Left lung (tissue), 10 donors: Measurements from ENCODE around the gene PHLPP1. TPM values are rescaled to one million over a fixed set of nuclear protein-coding genes. Genes with fewer than 3 reads are reported as not detected.

Experiments used
- ATAC-seq: fragments of 200-7000 bp; cut with Tn5 transposase; one replicate; pipeline ENCODE4 v1.9.1; 2020; ENCODE audit warnings: moderate library complexity
- DNase-seq, 4 donors: peaks; one replicate each; pipeline ENCODE4 v3.0.0-alpha.2; 2013 to 2020
- H3K27ac ChIP-seq, 2 donors: fragments of 200-600 bp; sonication (generic) in 1 of 2; one replicate each; pipeline versions ENCODE4 v1.5.0 to v1.8.0; 2020 to 2021
- H3K27me3 ChIP-seq, 2 donors: fragments of 200-600 bp; sonication (generic) in 1 of 2; one replicate each; pipeline versions ENCODE4 v1.5.0 to v1.8.0; 2020 to 2021
- H3K36me3 ChIP-seq, 2 donors: fragments of 200-600 bp; sonication (generic) in 1 of 2; one replicate each; pipeline versions ENCODE4 v1.5.0 to v1.8.0; 2020 to 2021
- H3K4me1 ChIP-seq, 2 donors: fragments of 200-600 bp; one replicate each; pipeline ENCODE4 v1.8.0; 2021
- H3K4me3 ChIP-seq, 2 donors: fragments of 200-600 bp; sonication (generic) in 1 of 2; one replicate each; pipeline versions ENCODE4 v1.5.0 to v1.8.0; 2020 to 2021; ENCODE audit warnings: mild to moderate bottlenecking in 1 of 2
- H3K9me3 ChIP-seq, 2 donors: fragments of 200-600 bp; sonication (generic) in 1 of 2; one replicate each; pipeline versions ENCODE4 v1.5.0 to v1.8.0; 2020 to 2021
- intact Hi-C, 2 donors: fragments of 100-400 bp; cut with DNase I; formaldehyde crosslinking; loops; one replicate each; pipeline versions ENCODE4 v1.11.2 to v1.14.2; 2022
- polyA plus RNA-seq, 6 donors: library from polyadenylated mRNA; unstranded; fragments of 120-200 nt; gene quantifications; one replicate each; pipeline ENCODE4 v1.2.1, GENCODE V29; 2013; ENCODE audit not compliant: insufficient read length in 6 of 6
- total RNA-seq, 2 donors: library from RNA; stranded (reverse); fragmentation: NEBNext Ultra II Directional; extraction: Animal tissue kit (Norgen Biotek cat#: 25700); gene quantifications; one replicate each; pipeline ENCODE4 v1.2.1, GENCODE V29; 2021
- TF ChIP-seq, protein P1 (sequence below), 2 donors: fragments of 200-600 bp; sonication (generic) in 1 of 2; IDR thresholded peaks; one replicate each; pipeline versions ENCODE4 v1.5.0 to v1.8.0; 2021; ENCODE audit warnings: antibody characterized with exemption in 2 of 2
- donor health status: DM: no; HTN: yes; CAD: no.
- donor health status: DM: no; HTN: no; CAD: no.

PHLPP1 gene
- total and polyA plus RNA-seq, 8 donors: 7.0 to 13.1 (median 11.0) TPM

DNA sequence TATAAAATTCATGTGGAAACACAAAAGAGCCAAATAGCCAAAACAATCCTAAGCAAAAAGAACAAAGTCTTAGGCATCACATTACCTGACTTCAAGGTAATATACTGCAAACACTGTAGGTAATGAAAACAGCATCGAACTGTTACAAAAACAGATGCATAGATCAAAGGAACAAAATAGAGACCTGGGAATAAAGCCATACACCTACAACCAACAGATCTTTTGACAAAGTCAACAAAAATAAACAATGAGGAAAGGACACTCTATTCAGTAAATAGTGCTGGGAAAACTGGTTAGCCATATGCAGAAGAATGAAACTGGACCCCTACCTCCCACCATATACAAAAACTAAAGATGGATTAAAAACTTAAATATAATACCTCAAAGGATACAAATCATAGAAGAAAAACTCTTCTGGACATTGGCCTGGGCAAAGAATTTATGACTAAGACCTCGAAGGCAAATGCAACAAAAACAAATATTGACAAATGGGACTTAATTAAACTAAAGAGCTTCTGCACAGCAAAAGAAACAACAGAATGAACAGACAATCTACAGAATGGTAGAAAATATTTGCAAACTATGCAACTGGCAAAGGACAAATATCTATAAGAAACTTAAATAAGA, 218.0 kb downstream of the PHLPP1 start:
- DNase-seq (no peak), ATAC-seq (no peak)
- no peaks in the 10 kb centered on the region for H3K36me3 ChIP-seq
- H3K4me1 ChIP-seq: peaks cover 0 to 18% of the 10 kb centered on the region in 2 donors
- H3K9me3 ChIP-seq: peaks cover 0 to 8% of the 10 kb centered on the region in 2 donors
- TF ChIP-seq, protein P1, sequence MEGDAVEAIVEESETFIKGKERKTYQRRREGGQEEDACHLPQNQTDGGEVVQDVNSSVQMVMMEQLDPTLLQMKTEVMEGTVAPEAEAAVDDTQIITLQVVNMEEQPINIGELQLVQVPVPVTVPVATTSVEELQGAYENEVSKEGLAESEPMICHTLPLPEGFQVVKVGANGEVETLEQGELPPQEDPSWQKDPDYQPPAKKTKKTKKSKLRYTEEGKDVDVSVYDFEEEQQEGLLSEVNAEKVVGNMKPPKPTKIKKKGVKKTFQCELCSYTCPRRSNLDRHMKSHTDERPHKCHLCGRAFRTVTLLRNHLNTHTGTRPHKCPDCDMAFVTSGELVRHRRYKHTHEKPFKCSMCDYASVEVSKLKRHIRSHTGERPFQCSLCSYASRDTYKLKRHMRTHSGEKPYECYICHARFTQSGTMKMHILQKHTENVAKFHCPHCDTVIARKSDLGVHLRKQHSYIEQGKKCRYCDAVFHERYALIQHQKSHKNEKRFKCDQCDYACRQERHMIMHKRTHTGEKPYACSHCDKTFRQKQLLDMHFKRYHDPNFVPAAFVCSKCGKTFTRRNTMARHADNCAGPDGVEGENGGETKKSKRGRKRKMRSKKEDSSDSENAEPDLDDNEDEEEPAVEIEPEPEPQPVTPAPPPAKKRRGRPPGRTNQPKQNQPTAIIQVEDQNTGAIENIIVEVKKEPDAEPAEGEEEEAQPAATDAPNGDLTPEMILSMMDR (IDR thresholded peaks at IDR 0.05): no peak
- intact Hi-C loops: no loop called here
- no peaks in the 10 kb centered on the region for H3K27me3 ChIP-seq
- H3K4me3 ChIP-seq: no peak overlapping the region
- H3K27ac ChIP-seq: no peak overlapping the region

DNA sequence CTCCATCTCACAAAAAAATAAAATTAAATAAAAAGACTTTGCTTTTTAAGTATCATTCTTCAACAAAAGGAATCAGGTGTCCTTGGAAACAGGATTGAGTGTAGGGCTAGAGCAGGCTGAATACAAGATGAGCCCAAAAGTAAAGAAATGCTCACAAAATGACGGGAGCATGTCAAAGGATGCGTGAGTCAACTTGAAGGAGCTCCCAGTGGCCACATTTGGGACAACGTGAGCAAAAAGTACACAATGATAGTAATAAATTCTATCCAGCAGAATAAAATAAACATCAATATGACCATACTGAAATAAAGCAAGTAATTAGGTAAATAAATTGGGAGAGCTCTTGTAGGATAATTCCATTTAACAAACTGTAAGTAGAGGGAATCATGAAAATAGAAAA, 220.7 kb downstream of the PHLPP1 start:
- H3K4me3 ChIP-seq: no peak overlapping the region
- ATAC-seq (no peak), DNase-seq (no peak)
- H3K27me3 ChIP-seq: no peaks in the 10 kb centered on the region
- TF ChIP-seq, protein P1 (IDR thresholded peaks at IDR 0.05): no peak
- no peaks in the 10 kb centered on the region for H3K36me3 ChIP-seq
- H3K4me1 ChIP-seq: peaks cover 0 to 41% of the 10 kb centered on the region in 2 donors
- no peak overlapping the region for H3K27ac ChIP-seq
- H3K9me3 ChIP-seq: peaks cover 0 to 8% of the 10 kb centered on the region in 2 donors
- intact Hi-C loops: no loop called here

DNA sequence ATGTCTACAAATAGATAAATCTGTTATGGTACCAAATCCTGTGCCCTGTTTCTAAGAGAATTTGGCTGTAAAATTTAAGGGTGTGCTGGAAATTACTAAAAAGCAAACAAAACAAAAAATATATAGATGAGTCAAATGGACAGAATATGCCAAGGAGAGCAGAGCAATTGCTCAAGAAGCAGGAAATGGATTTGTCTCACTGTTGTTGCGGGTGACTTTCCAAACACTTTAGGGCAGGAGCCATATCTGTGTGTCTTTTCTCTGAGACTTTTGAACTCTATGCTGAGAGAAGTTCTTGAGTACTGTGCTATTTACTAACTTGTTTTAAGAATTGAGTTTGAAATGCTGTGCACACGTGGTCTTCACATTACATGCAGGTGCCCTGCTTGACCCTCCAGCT, 221.7 kb downstream of the PHLPP1 start:
- ATAC-seq: peak; percentile 70
- H3K27ac ChIP-seq: peak overlapping the region in 1 of 2 donors; percentile 42

DNA sequence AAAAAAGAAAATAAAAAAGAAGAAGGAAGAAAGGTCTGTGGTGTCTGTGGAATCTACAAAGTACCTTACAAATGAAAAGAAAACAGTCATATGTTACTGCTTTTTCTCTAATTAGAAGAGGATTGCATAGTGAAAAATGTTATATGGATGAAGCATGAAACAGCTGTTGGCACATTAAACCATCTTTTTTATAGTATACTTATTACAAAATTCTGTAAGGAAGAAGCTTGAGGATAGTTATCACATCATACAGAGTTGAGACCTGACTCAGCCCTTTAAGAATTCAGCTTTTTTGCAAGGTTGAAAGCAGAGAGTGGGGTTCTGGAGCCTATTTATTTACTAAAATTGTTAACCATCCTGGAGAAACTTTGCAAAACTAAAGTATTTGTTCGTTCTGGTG, 222.7 kb downstream of the PHLPP1 start:
- no peaks in the 10 kb centered on the region for H3K27me3 ChIP-seq
- DNase-seq (no peak), ATAC-seq (no peak)
- H3K27ac ChIP-seq: peak overlapping the region in 1 of 2 donors; percentile 60
- TF ChIP-seq, protein P1 (IDR thresholded peaks at IDR 0.05): no peak
- H3K4me1 ChIP-seq: peaks cover 0 to 43% of the 10 kb centered on the region in 2 donors
- intact Hi-C loops: no loop called here
- H3K36me3 ChIP-seq: no peaks in the 10 kb centered on the region
- H3K4me3 ChIP-seq: no peak overlapping the region
- H3K9me3 ChIP-seq: no peaks in the 10 kb centered on the region

More for the DNA sequence above, 221.7 kb downstream of the PHLPP1 start:
- TF ChIP-seq, protein P1 (IDR thresholded peaks at IDR 0.05): no peak
- H3K27me3 ChIP-seq: no peaks in the 10 kb centered on the region
- DNase-seq: no peak
- H3K36me3 ChIP-seq: no peaks in the 10 kb centered on the region
- peaks cover 0 to 43% of the 10 kb centered on the region in 2 donors for H3K4me1 ChIP-seq
- H3K4me3 ChIP-seq: no peak overlapping the region
- peaks cover 0 to 6% of the 10 kb centered on the region in 2 donors for H3K9me3 ChIP-seq
- intact Hi-C loops: no loop called here

DNA sequence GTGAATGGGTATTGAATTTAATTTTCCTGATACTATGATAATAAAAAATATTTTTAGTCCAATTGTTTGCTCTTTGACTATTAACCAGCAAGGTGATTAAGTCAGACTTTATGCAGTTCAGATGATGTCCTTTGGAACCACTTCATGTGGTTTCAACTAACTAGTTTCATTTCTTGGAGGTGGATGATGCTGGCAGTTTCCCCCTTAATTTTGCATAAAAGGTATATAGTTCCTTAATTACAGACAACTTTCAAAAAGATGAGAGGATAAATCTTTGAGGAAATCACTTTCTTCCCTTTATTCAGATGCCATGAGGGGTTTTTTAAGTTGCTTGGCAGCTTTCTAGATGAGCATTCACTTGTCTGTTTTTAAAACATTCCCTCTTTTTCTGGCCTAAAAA, 223.1 kb downstream of the PHLPP1 start:
- no peak overlapping the region for H3K4me3 ChIP-seq
- DNase-seq (no peak), ATAC-seq (no peak)
- no peaks in the 10 kb centered on the region for H3K9me3 ChIP-seq
- H3K36me3 ChIP-seq: no peaks in the 10 kb centered on the region
- intact Hi-C loops: no loop called here
- peaks cover 0 to 43% of the 10 kb centered on the region in 2 donors for H3K4me1 ChIP-seq
- TF ChIP-seq, protein P1 (IDR thresholded peaks at IDR 0.05): no peak
- peak overlapping the region in 1 of 2 donors; percentile 60 for H3K27ac ChIP-seq
- H3K27me3 ChIP-seq: no peaks in the 10 kb centered on the region
